ENCODE measurements around the gene ATP6AP1.

Gene ATP6AP1

DNA sequence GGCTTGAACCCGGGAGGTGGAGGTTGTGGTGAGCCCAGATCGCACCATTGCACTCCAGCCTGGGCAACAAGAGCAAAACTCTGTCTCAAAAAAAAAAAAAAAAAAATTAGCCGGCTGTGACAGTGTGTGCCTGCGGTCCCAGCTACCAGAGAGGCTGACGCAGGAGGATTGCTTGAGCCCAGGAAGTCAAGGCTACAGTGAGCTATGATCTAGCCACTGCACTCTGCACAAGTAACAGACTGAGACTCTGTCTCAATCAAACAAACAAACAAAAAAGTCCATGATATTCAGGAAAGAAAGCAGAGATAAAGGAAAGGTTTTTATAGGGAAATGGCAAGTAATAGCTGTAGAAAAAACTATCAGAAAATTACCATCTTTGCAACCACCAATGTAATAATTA, 52.7 kb downstream of the ATP6AP1 start:
- Histone ChIP-seq H3K4me1 (ENCODE audit: control insufficient read depth in 1 of 2, insufficient read depth in 2 of 2, low read length in 2 of 2) (peaks cover 9 to 23% of the 10 kb centered on the region in 2 donors), H3K4me3 (ENCODE audit: low read depth in 1 of 2, low read length in 2 of 2) (no peak overlapping the region), H3K9ac (ENCODE audit: low read depth in 1 of 2, low read length in 2 of 2) (no peak overlapping the region), H3K27me3 (ENCODE audit: control insufficient read depth in 1 of 2, insufficient read depth in 2 of 2, low read length in 2 of 2) (no peaks in the 10 kb centered on the region), H3K27ac (ENCODE audit: low read depth, low read length) (no peak overlapping the region), H3K36me3 (ENCODE audit: control insufficient read depth in 1 of 2, insufficient read depth in 2 of 2, low read length in 2 of 2) (peaks cover 0 to 5% of the 10 kb centered on the region in 2 donors), H3K9me3 (ENCODE audit: control insufficient read depth in 1 of 2, low read length in 2 of 2) (no peaks in the 10 kb centered on the region)

GRCh38 chrX:154481911-154482601, 53.6 kb downstream of the ATP6AP1 start:
- H3K36me3 ChIP-seq (ENCODE audit: control insufficient read depth in 1 of 2, insufficient read depth in 2 of 2, low read length in 2 of 2) = peaks cover 0 to 5% of the 10 kb centered on the region in 2 donors
- no peak overlapping the region for H3K9ac ChIP-seq (ENCODE audit: low read depth in 1 of 2, low read length in 2 of 2)
- H3K27ac ChIP-seq (ENCODE audit: low read depth, low read length) = no peak overlapping the region
- no peaks in the 10 kb centered on the region for H3K27me3 ChIP-seq (ENCODE audit: control insufficient read depth in 1 of 2, insufficient read depth in 2 of 2, low read length in 2 of 2)
- H3K9me3 ChIP-seq (ENCODE audit: control insufficient read depth in 1 of 2, low read length in 2 of 2) = no peaks in the 10 kb centered on the region
- peaks cover 9 to 23% of the 10 kb centered on the region in 2 donors for H3K4me1 ChIP-seq (ENCODE audit: control insufficient read depth in 1 of 2, insufficient read depth in 2 of 2, low read length in 2 of 2)
- H3K4me3 ChIP-seq (ENCODE audit: low read depth in 1 of 2, low read length in 2 of 2) = no peak overlapping the region

GRCh38 chrX:154482786-154483185, 54.3 kb downstream of the ATP6AP1 start:
- Histone ChIP-seq H3K9me3 (ENCODE audit: control insufficient read depth in 1 of 2, low read length in 2 of 2) (no peaks in the 10 kb centered on the region), H3K4me3 (ENCODE audit: low read depth in 1 of 2, low read length in 2 of 2) (no peak overlapping the region), H3K27me3 (ENCODE audit: control insufficient read depth in 1 of 2, insufficient read depth in 2 of 2, low read length in 2 of 2) (no peaks in the 10 kb centered on the region), H3K9ac (ENCODE audit: low read depth in 1 of 2, low read length in 2 of 2) (no peak overlapping the region), H3K4me1 (ENCODE audit: control insufficient read depth in 1 of 2, insufficient read depth in 2 of 2, low read length in 2 of 2) (peaks cover 9 to 27% of the 10 kb centered on the region in 2 donors), H3K27ac (ENCODE audit: low read depth, low read length) (no peak overlapping the region), H3K36me3 (ENCODE audit: control insufficient read depth in 1 of 2, insufficient read depth in 2 of 2, low read length in 2 of 2) (peaks cover 0 to 5% of the 10 kb centered on the region in 2 donors)

- Histone ChIP-seq H3K4me1 (ENCODE audit: control insufficient read depth in 1 of 2, insufficient read depth in 2 of 2, low read length in 2 of 2) (peaks cover 9 to 22% of the 10 kb centered on the region in 2 donors), H3K9me3 (ENCODE audit: control insufficient read depth in 1 of 2, low read length in 2 of 2) (no peaks in the 10 kb centered on the region), H3K9ac (ENCODE audit: low read depth in 1 of 2, low read length in 2 of 2) (no peak overlapping the region), H3K4me3 (ENCODE audit: low read depth in 1 of 2, low read length in 2 of 2) (no peak overlapping the region), H3K36me3 (ENCODE audit: control insufficient read depth in 1 of 2, insufficient read depth in 2 of 2, low read length in 2 of 2) (peaks cover 0 to 5% of the 10 kb centered on the region in 2 donors), H3K27ac (ENCODE audit: low read depth, low read length) (no peak overlapping the region), H3K27me3 (ENCODE audit: control insufficient read depth in 1 of 2, insufficient read depth in 2 of 2, low read length in 2 of 2) (no peaks in the 10 kb centered on the region)
These were observed 54.8 kb downstream of the ATP6AP1 start for GRCh38 chrX:154483325-154483724.

- Histone ChIP-seq H3K4me3 (ENCODE audit: low read depth in 1 of 2, low read length in 2 of 2) (no peak overlapping the region), H3K27me3 (ENCODE audit: control insufficient read depth in 1 of 2, insufficient read depth in 2 of 2, low read length in 2 of 2) (no peaks in the 10 kb centered on the region), H3K9ac (ENCODE audit: low read depth in 1 of 2, low read length in 2 of 2) (no peak overlapping the region), H3K27ac (ENCODE audit: low read depth, low read length) (no peak overlapping the region), H3K4me1 (ENCODE audit: control insufficient read depth in 1 of 2, insufficient read depth in 2 of 2, low read length in 2 of 2) (peaks cover 16 to 24% of the 10 kb centered on the region in 2 donors), H3K36me3 (ENCODE audit: control insufficient read depth in 1 of 2, insufficient read depth in 2 of 2, low read length in 2 of 2) (peaks cover 0 to 5% of the 10 kb centered on the region in 2 donors), H3K9me3 (ENCODE audit: control insufficient read depth in 1 of 2, low read length in 2 of 2) (no peaks in the 10 kb centered on the region)
These were observed 56.0 kb downstream of the ATP6AP1 start for GRCh38 chrX:154484255-154485149.

GRCh38 chrX:154485150-154486051, 56.9 kb downstream of the ATP6AP1 start:
- Histone ChIP-seq H3K36me3 (ENCODE audit: control insufficient read depth in 1 of 2, insufficient read depth in 2 of 2, low read length in 2 of 2) (peaks cover 0 to 5% of the 10 kb centered on the region in 2 donors), H3K9me3 (ENCODE audit: control insufficient read depth in 1 of 2, low read length in 2 of 2) (no peaks in the 10 kb centered on the region), H3K27me3 (ENCODE audit: control insufficient read depth in 1 of 2, insufficient read depth in 2 of 2, low read length in 2 of 2) (no peaks in the 10 kb centered on the region), H3K4me3 (ENCODE audit: low read depth in 1 of 2, low read length in 2 of 2) (peak overlapping the region; percentile 50 to 63), H3K9ac (ENCODE audit: low read depth in 1 of 2, low read length in 2 of 2) (peak overlapping the region; percentile 48 to 70), H3K4me1 (ENCODE audit: control insufficient read depth in 1 of 2, insufficient read depth in 2 of 2, low read length in 2 of 2) (peaks cover 18 to 26% of the 10 kb centered on the region in 2 donors), H3K27ac (ENCODE audit: low read depth, low read length) (peak overlapping the region; percentile 62)

DNA sequence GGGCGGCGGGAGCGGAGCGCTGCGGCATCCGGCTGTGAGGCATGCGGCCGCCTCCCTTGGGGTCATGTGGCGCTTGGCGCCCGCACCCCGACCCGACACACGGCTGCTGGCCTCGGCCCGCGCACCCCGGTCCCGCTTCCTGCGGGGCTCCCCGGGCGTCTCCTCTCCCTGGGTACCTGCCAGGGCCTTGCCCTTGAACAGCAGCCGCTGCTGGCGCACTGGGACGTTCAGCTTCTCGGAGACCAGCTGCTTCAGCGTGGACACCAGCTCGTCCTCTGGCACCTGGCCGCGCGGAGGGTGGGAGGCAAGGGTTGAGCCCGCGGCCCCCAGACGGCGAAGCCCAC, 57.5 kb downstream of the ATP6AP1 start:
- Histone ChIP-seq H3K36me3 (ENCODE audit: control insufficient read depth in 1 of 2, insufficient read depth in 2 of 2, low read length in 2 of 2) (peaks cover 0 to 5% of the 10 kb centered on the region in 2 donors), H3K9ac (ENCODE audit: low read depth in 1 of 2, low read length in 2 of 2) (peak overlapping the region; percentile 48 to 70), H3K4me3 (ENCODE audit: low read depth in 1 of 2, low read length in 2 of 2) (peak overlapping the region; percentile 50 to 63), H3K27me3 (ENCODE audit: control insufficient read depth in 1 of 2, insufficient read depth in 2 of 2, low read length in 2 of 2) (no peaks in the 10 kb centered on the region), H3K27ac (ENCODE audit: low read depth, low read length) (peak overlapping the region; percentile 62), H3K4me1 (ENCODE audit: control insufficient read depth in 1 of 2, insufficient read depth in 2 of 2, low read length in 2 of 2) (peaks cover 18 to 26% of the 10 kb centered on the region in 2 donors), H3K9me3 (ENCODE audit: control insufficient read depth in 1 of 2, low read length in 2 of 2) (no peaks in the 10 kb centered on the region)
